Suprapubic skin (tissue), 3 donors: ENCODE measurements around the gene POLL.

Experiments
- EP300 ChIP-seq: sonication (generic); formaldehyde crosslinking; IDR thresholded peaks from one replicate; pipeline ENCODE4 v1.6.1; 2017; ENCODE audit warnings: antibody characterized with exemption
- TF ChIP-seq, protein P1 (sequence below), 2 donors: fragments of 200-600 bp in 1 of 2; fragments of 450-650 bp in 1 of 2; sonication (generic) in 1 of 2; IDR thresholded peaks; one replicate each; pipeline ENCODE4 v1.5.1; 2016 to 2019; ENCODE audit warnings: antibody characterized with exemption in 2 of 2, mild to moderate bottlenecking in 1 of 2, moderate library complexity in 1 of 2

DNA sequence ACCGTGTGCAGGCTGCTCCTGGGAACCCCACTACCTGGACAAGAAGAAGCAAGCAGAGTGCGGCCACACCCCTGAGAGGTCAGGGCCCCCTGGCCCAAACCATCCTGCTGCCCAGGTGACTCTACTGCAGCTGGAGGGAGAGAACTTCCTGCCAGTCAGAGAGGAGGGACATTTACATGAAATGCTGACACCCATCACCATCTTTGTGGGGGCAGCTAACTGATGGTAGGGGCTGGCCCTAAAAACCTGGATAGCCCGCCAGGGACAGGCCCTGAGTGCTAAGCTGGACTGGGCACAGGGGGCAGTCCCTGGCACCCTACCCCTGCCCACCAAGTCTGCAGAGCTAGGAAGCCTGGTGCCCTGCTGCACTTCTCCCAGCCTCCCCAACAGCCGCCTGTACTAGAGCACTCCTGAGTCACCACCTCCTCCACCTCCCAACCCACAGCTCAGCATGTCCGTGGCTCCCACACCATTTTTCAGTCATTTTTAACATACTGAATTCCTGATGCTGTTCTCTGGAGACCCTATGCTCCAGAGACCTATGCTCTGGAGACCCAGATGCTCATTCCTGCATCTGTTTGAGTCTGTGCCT, 27.6 kb upstream of the POLL start:
- TF ChIP-seq, protein P1, sequence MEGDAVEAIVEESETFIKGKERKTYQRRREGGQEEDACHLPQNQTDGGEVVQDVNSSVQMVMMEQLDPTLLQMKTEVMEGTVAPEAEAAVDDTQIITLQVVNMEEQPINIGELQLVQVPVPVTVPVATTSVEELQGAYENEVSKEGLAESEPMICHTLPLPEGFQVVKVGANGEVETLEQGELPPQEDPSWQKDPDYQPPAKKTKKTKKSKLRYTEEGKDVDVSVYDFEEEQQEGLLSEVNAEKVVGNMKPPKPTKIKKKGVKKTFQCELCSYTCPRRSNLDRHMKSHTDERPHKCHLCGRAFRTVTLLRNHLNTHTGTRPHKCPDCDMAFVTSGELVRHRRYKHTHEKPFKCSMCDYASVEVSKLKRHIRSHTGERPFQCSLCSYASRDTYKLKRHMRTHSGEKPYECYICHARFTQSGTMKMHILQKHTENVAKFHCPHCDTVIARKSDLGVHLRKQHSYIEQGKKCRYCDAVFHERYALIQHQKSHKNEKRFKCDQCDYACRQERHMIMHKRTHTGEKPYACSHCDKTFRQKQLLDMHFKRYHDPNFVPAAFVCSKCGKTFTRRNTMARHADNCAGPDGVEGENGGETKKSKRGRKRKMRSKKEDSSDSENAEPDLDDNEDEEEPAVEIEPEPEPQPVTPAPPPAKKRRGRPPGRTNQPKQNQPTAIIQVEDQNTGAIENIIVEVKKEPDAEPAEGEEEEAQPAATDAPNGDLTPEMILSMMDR (IDR thresholded peaks at IDR 0.05), result no peak
- TF ChIP-seq EP300, result no peak
